ENCODE results near the gene DDN. TPM values are rescaled to one million over a fixed set of nuclear protein-coding genes. Genes with fewer than 3 reads are reported as not detected.

Gene DDN
- total RNA-seq, 1 experiment from 2014 or later, result not detected

DNA sequence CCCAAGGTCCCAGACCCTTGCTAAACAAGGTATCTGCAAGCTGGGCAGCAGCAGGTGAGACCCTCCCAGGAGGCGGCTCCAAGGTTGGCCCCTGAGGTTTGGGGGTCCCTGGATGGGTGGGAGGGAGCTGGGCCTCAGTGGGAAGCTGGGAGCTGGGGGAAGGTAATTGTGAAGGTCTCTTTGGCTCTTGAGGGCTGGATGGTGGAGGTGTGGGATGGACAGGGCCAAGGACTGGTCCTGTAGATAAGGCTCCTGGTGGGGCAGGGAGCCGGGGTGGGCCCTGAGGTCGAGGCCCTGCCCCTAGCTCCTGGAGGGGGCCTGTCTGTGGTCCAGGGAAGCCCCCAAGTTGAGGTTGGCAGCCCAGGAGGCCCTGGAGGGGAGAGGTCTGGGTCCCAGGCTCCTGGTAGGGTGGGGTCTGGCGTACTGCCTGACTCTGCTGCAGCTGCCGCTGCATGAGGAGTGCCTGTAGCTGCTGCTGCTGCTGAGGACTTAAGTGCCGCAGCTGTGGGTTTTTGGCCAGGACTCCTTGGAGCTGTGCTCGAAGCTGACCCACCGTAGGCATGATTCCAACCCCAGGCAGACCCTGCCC, 32.5 kb upstream of the DDN start:
- DNase-seq (ENCODE audit: low read depth), result no peak

- no peak for DNase-seq (ENCODE audit: low read depth)
These were observed 31.8 kb upstream of the DDN start for GRCh38 chr12:49030714-49031572.

- no peak for DNase-seq (ENCODE audit: low read depth)
These were observed 30.9 kb upstream of the DDN start for GRCh38 chr12:49030119-49030518.

- no peak for DNase-seq (ENCODE audit: low read depth)
These were observed 29.6 kb upstream of the DDN start for GRCh38 chr12:49028666-49029275.

DNA sequence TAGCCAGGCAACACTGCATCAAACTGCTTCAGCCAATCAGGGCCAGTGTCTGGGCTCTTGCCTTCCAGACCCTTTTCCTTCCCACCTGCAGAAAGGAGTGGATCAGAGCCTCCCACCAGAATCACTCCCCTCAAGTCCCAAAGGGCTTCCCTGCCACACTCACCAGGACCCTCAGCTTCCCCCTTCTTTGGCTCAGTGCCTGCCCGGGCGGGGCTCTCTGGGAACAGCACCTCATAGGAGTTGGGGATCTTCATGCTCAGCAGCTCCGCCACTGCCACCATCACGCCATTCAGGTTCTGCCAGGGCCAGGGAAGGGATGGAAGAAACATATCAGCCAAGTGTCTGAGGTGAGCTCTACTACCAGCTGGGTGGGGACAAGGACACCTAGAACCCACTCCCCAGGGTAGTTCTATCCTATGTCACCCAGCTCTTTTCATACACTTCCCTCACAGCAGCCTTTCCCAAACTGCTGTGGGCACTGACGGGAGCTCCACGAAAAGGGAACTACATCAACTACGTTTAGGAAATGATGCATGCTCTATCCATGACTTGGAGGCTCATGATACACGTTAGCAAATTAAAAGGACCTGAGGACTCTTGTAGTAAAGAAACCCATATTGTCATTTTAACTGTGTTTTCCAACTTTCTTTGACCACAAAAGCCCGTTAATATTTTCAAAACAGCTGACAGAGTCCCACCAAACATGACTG, 28.8 kb upstream of the DDN start:
- no peak for DNase-seq (ENCODE audit: low read depth)

DNA sequence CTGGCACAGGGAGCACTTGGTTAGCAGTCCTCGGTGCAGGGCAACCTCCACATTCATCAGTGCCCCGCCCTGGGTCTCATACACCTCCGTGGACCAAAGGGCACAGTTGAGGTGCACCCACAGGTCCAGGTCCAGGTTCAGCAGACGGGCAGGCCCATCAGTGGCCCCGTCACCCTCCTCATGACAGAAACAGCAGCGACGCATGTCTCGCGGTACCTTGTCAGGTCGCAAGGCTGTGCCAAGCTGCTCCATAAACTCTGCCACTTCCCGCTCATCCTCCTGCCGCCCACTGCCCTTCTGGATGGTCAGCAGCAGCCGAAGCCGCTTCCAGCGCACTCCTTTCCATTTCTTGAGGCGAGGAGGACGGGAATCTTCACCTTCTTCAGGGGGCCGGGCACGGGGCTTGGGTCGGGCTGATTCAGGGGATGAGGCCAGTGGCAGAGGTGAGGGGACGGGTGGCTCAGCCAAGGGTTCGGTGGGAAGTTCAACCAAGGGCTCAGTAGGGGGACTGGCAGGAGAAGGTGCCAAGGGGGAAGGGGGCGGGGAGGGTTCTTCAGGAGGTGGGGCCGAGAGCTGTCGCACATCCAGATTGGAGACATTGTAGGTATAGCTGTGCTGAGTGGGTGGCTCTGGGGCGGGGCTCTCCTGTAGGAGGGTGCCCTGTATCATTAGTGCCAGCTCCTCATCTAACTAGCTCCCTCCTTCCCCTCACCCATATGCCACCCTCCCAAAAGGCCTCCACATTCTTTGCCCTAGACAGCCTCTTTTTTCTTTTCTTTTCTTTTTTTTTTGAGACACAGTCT, 27.7 kb upstream of the DDN start:
- DNase-seq (ENCODE audit: low read depth), result no peak

GRCh38 chr12:49026101-49026500, 26.9 kb upstream of the DDN start:
- DNase-seq (ENCODE audit: low read depth), result no peak

DNA sequence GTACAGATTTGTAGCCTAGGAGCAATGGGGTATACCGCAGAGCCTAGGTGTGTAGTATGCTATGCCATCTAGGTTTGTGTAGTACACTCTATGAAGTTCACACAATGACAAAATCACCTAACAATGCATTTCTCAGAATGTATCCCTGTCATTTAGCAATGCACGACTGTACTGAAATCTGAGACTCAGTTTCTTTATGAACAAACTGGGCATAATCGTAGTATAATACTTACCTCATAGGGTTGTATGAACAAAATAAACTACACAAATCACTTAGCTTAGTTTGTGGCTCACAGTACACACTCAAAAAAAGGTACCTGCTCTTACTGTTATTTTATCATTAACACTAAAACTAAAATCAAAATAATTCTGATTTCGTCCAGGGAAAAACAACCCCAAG, 26.3 kb upstream of the DDN start:
- DNase-seq (ENCODE audit: low read depth), result no peak

DNA sequence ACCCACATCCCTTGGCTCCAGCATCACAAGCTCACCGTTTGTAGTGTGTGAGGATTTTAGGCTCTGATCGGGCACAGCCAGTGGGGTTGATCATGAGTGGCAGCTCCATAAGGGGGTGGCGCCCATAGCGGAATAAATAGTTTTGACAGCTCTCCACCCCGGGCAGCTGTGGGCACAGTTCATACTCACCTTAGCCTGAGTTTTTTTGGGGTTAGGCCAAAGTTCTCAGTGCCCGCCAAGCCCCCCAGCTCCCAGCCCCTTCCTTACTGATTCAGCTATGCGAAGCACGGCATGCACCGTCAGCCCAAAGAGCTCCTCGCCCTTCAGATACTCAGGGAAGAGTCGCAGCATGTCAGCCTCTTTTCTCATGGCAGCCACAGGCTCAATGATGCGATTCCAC, 25.4 kb upstream of the DDN start:
- no peak for DNase-seq (ENCODE audit: low read depth)

GRCh38 chr12:49023812-49024211, 24.6 kb upstream of the DDN start:
- no peak for DNase-seq (ENCODE audit: low read depth)

DNA sequence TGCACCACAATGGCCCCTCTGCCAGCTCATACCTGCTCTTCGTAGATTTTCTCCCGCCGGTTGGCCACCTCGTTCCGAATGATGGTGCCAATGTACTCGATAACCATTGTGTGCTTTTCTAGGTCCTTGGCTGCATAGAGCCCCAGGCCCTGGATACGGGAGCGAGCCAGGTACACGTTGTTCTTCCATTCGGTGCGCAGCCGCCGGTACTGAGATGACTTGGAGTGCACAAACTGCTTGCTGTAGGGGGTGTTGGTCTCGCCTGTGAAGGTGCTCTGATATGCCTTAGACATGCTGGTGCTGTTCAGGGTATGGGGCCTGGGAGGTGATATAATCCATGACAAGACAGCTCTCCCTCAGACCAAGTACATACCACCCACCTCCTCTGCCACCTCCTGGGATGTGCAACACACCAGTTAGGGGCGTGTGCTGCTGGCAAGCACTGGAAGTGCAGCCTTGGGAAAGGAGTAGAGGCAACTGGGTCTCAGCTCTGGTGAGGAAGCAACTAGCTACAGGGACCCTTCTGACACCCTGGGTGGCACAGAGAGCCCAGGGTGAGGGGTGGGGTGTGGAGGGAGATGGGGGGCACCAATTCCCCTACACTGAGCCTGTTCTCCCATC, 23.5 kb upstream of the DDN start:
- DNase-seq (ENCODE audit: low read depth), result no peak

DNA sequence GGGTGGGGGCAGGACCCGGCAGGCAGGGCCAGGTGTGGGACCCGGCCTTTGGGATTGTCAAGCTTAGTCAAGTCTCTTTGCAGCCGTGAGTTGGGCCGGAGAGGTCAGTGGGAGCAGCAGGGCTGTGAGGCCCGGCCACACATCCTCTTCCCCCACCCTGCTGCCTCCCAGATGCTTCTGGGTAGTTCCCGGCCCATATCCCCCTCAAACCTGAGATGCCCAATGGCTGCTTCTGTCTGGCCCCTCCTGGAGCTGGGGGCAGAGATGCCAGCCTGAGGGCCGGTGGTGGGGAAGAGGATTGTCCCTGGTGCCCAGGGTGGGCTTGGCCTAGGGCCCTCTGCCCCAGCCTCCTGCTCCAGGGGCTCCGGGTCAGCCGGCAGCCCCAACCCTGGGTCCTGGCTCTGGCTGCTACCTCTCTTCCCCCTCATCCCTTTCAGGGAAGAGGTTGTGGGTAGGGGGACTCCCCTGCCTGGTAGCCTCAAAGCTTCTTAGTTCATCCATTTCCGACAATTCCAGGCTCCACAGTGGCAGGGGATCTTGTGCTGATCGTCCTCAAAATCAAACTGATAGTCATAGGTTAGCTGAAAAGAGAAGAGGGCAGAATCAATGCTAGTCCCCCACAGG, 22.2 kb upstream of the DDN start:
- DNase-seq (ENCODE audit: low read depth), result no peak

DNA sequence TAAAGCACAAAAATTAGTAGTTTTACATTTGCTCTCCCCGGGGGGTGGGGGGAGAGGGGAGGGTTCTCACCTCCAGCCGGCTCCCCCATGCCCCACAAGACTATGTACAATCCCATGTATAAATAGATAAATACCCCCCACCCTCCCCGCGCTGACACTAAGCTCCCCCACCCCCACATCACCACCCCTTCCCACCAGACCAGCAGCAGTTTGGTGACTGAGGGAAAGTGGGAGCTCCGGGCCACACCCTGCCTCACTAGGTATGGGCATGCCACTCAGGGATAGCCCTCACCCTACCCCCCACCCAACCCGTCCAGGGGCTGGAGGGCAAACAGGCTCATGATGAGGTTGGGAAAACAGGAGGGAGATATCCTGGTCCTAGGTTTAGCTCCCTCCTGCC, 21.3 kb upstream of the DDN start:
- no peak for DNase-seq (ENCODE audit: low read depth)

- peak; percentile 21 for DNase-seq (ENCODE audit: low read depth)
These were observed 20.5 kb upstream of the DDN start for GRCh38 chr12:49019443-49020324.

DNA sequence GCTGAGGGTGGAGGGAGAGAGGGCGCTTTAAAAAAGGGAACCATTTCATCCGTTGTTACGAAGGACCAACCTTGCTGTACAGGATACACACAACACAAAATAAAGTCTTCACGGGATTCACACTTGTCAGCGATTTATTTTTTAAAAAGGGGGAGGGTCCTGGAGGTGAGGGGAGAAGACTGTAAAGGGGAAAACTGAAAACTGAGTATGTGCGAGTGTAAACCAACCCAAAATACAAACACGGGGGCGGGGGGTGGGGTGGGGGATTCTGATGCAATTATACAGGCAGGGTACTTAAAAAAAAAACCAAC, 19.9 kb upstream of the DDN start:
- DNase-seq (ENCODE audit: low read depth), result no peak

- DNase-seq (ENCODE audit: low read depth), result peak; percentile 92
These were observed 19.3 kb upstream of the DDN start, which contains the start of gene PRKAG1 for GRCh38 chr12:49018261-49019119. Gene PRKAG1, minus strand, starts transcription at chr12:49018776. Its CDS starts 36 bp downstream, at chr12:49018740.

DNA sequence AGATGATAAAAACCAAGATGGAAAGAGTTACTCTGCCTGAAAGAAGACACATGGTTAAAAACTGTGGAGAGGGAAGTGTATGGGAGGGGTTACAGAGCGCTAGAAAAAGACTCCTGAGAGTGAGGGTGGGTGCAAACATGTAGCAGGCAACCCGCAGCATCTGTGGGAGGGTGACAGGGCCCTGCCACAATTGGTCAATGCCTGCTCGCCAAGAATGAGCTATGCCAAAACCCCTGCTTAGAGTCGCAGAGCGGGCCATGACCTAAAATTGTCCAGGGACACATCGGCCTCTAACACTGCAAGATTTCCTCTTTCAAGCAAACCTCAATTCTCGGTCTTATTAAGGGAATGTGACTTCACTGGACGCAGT, 18.7 kb upstream of the DDN start:
- DNase-seq (ENCODE audit: low read depth), result peak; percentile 42

- no peak for DNase-seq (ENCODE audit: low read depth)
These were observed 16.0 kb upstream of the DDN start for GRCh38 chr12:49015196-49015595.

- peak; percentile 13 for DNase-seq (ENCODE audit: low read depth)
These were observed 15.4 kb upstream of the DDN start for GRCh38 chr12:49014547-49014946.
